ENCODE measurements around the gene UBE2S. TPM values are rescaled to one million over a fixed set of nuclear protein-coding genes. Genes with fewer than 3 reads are reported as not detected.

UBE2S gene
- total and polyA plus RNA-seq, 2 of the 8 experiments (the other 6 are each of a cell fraction or from before 2014, with no cell fraction given) = 398 to 530 TPM

DNA sequence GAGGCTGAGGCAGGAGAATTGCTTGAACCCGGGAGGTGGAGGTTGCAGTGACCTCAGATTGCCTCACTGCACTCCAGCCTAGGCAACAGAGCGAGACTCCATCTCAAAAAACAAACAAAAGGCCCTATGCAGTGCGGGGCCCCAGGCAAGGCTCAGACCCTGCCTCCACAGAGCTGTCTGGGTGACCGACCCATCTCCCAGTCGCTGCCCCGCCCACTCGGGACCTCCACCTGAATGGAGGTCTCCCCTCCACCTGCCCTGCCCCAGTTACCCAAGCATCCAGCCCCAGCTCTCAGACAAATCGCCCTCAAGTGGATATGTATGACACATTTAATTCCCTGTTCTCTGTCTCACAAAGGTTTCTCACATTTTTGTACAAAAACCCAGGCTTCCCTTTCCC is 42.3 kb downstream of the UBE2S start:
- H3K79me2 ChIP-seq (ENCODE audit: control insufficient read depth in 1 of 2, insufficient read depth in 2 of 2, low read length in 2 of 2) = no peaks in the 10 kb centered on the region
- H4K5ac ChIP-seq (ENCODE audit: insufficient read length, low read depth, low read length) = no peak overlapping the region
- no peak overlapping the region for H3K18ac ChIP-seq (ENCODE audit: extremely low read depth, low read length)
- no peak overlapping the region for H3K56ac ChIP-seq (replicated peaks; ENCODE audit: insufficient read length, low read depth, low read length)
- H3K4me2 ChIP-seq (ENCODE audit: insufficient read depth in 1 of 2, low read depth in 2 of 2, low read length in 2 of 2) = no peak overlapping the region
- H3K4ac ChIP-seq (replicated peaks; ENCODE audit: insufficient read length, low read depth, low read length) = no peak overlapping the region
- ChIA-PET CTCF (ENCODE audit: partially characterized antibody) (interaction anchor here (1.1 to 1.3 kb wide), 2 partner anchors 26 to 53 kb away, joined by 3 read pairs; no protein-coding TSS in a partner anchor), POLR2A (ENCODE audit: partially characterized antibody) (interaction anchor here (0.7 to 1.8 kb wide), 3 partner anchors 9 to 12 kb away, joined by 3 to 5 read pairs (median 3); no protein-coding TSS in a partner anchor)
- H2BK20ac ChIP-seq (ENCODE audit: low read length) = no peak overlapping the region
- peaks cover 0 to 23% (median 19%) of the 10 kb centered on the region in 4 experiments; a peak in 6 of 7 replicates for H3K27me3 ChIP-seq (replicated peaks in 1 of 4; ENCODE audit: control insufficient read depth in 3 of 4, extremely low read depth in 1 of 4, insufficient read depth in 3 of 4, low read length in 3 of 4)
- no peak overlapping the region for H4K8ac ChIP-seq (ENCODE audit: extremely low read depth, insufficient read depth, low read length)
- no peak overlapping the region for H3K9ac ChIP-seq (replicated peaks in 1 of 4; ENCODE audit: extremely low read depth in 1 of 4, low read depth in 3 of 4, low read length in 3 of 4)
- no peak overlapping the region for H4K91ac ChIP-seq (replicated peaks; ENCODE audit: insufficient read length, low read length)
- no peaks in the 10 kb centered on the region for H4K20me1 ChIP-seq (replicated peaks in 1 of 2; ENCODE audit: control insufficient read depth in 1 of 2, insufficient read depth in 2 of 2, low read length in 2 of 2)
- H2BK12ac ChIP-seq (ENCODE audit: low read depth, low read length) = no peak overlapping the region
- H3K27ac ChIP-seq (ENCODE audit: low read depth, low read length) = no peak overlapping the region
- H2AK5ac ChIP-seq (ENCODE audit: low read depth, low read length) = no peak overlapping the region
- H3K4me1 ChIP-seq (replicated peaks in 1 of 4; ENCODE audit: control insufficient read depth in 3 of 4, insufficient read depth in 4 of 4, low read length in 3 of 4) = peaks cover 0 to 18% (median 15%) of the 10 kb centered on the region in 4 experiments; a peak in 6 of 7 replicates
- no peak overlapping the region for H3K4me3 ChIP-seq (ENCODE audit: extremely low read depth in 1 of 4, insufficient read depth in 2 of 4, low read depth in 3 of 4, low read length in 4 of 4)
- H2BK5ac ChIP-seq (ENCODE audit: low read depth, low read length) = no peak overlapping the region
- FAIRE-seq = no peak
- H3K14ac ChIP-seq (ENCODE audit: insufficient read length) = no peak overlapping the region
- H2AFZ ChIP-seq (ENCODE audit: low read length) = no peak overlapping the region
- no peaks in the 10 kb centered on the region for H3K79me1 ChIP-seq (ENCODE audit: low read depth, low read length)
- H2BK120ac ChIP-seq (replicated peaks; ENCODE audit: low read depth, low read length) = no peak overlapping the region
- H3K23ac ChIP-seq (ENCODE audit: insufficient read length) = no peak overlapping the region
- H2BK15ac ChIP-seq (ENCODE audit: low read length) = no peak overlapping the region
- no peak for DNase-seq (ENCODE audit: low read depth in 1 of 2, low spot score in 2 of 2)
- H3K36me3 ChIP-seq (ENCODE audit: control insufficient read depth in 2 of 4, insufficient read depth in 4 of 4, low read length in 3 of 4) = no peaks in the 10 kb centered on the region
- H3K23me2 ChIP-seq (ENCODE audit: low read depth, low read length) = peaks cover 6% of the 10 kb centered on the region; the same call in 1 of the 2 replicates
- WGBS, 2 experiments (ENCODE audit: extremely low coverage in 1 of 2, insufficient coverage in 1 of 2, insufficient read length in 1 of 2, insufficient replicate concordance in 2 of 2, low coverage in 1 of 2, low lambda C conversion rate in 2 of 2, missing lambda C conversion rate in 1 of 2) = 94% methylated on average over 8 of the region's 8 CpGs; no CpG with 5 or more reads in 1 of the 2 experiments
- H3K9me3 ChIP-seq (ENCODE audit: insufficient read depth in 2 of 2, low read depth in 1 of 2, low read length in 1 of 2) = no peaks in the 10 kb centered on the region
- no peak for TF ChIP-seq POU5F1 (IDR thresholded peaks at IDR 0.05; ENCODE audit: low read depth, low read length)
- no peak for TF ChIP-seq JUN (IDR thresholded peaks at IDR 0.05; ENCODE audit: low read depth, low read length)
- no peak for TF ChIP-seq NRF1 (IDR thresholded peaks at IDR 0.05; ENCODE audit: low read depth, low read length)
- TF ChIP-seq TBP (IDR thresholded peaks at IDR 0.05; ENCODE audit: low read depth, low read length) = no peak
- no peak for TF ChIP-seq BCL11A (IDR thresholded peaks at IDR 0.05; ENCODE audit: low read depth in 2 of 2, low read length in 2 of 2)
- TF ChIP-seq TEAD4 (IDR thresholded peaks at IDR 0.05; ENCODE audit: low read depth, low read length) = no peak
- no peak for TF ChIP-seq ASH2L (IDR thresholded peaks at IDR 0.05; ENCODE audit: low read length)
- no peak for TF ChIP-seq SP1 (IDR thresholded peaks at IDR 0.05; ENCODE audit: low read depth, low read length)
- no peak for TF ChIP-seq ZNF274 (IDR thresholded peaks at IDR 0.05; ENCODE audit: borderline replicate concordance, extremely low read depth, low read length)
- no peak for TF ChIP-seq KDM1A (IDR thresholded peaks at IDR 0.05; ENCODE audit: borderline replicate concordance, low read length)
- TF ChIP-seq CREB1 (IDR thresholded peaks at IDR 0.05) = no peak
- TF ChIP-seq RAD21 (IDR thresholded peaks at IDR 0.05 in 1 of 2, conservative IDR thresholded peaks at IDR 0.05 in 1 of 2; ENCODE audit: low read depth in 2 of 2, low read length in 2 of 2) = no peak
- no peak for TF ChIP-seq ATF2 (IDR thresholded peaks at IDR 0.05; ENCODE audit: low read length)
- TF ChIP-seq SIX5 (IDR thresholded peaks at IDR 0.05; ENCODE audit: low read depth, low read length) = no peak

All from H1 (cell line).